HuH-7.5 (cell line): ENCODE measurements around the gene VWA8.
"Not testable (repeated sequence)": the region's sequence is repeated elsewhere in the genome, so short reads cannot be mapped to it uniquely, and the experiment has no call there.

ENCODE experiments used
- DNase-seq: peaks from one replicate; pipeline ENCODE4 v3.0.0; 2011; ENCODE audit warnings: low spot score

The VWA8 gene

GRCh38 chr13:41645331-41645730 is 315.6 kb downstream of the VWA8 start:
- no peak for DNase-seq

GRCh38 chr13:41644742-41645141 is 316.2 kb downstream of the VWA8 start:
- DNase-seq = no peak

- DNase-seq = no peak
These were observed 317.4 kb downstream of the VWA8 start for GRCh38 chr13:41643507-41643906.

DNA sequence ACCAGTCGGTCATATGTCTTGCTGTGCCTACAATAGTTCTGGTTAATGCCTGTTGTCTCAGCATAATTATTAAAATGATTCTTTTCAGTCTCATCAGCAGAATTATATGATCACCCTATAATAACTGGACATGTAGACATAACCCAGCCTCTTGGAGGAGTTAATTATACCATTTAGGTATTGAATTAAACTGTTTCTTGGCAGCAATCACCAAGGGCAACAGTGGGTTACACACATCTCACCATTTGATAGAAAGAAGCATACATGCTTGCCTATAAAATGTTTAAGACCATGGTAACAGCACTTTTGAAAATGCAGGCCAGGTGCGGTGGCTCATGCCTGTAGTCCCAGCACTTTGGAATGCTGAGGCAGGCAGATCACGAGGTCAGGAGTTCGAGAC is 318.9 kb downstream of the VWA8 start:
- DNase-seq = no peak

GRCh38 chr13:41641429-41641828 is 319.5 kb downstream of the VWA8 start:
- no peak for DNase-seq

DNA sequence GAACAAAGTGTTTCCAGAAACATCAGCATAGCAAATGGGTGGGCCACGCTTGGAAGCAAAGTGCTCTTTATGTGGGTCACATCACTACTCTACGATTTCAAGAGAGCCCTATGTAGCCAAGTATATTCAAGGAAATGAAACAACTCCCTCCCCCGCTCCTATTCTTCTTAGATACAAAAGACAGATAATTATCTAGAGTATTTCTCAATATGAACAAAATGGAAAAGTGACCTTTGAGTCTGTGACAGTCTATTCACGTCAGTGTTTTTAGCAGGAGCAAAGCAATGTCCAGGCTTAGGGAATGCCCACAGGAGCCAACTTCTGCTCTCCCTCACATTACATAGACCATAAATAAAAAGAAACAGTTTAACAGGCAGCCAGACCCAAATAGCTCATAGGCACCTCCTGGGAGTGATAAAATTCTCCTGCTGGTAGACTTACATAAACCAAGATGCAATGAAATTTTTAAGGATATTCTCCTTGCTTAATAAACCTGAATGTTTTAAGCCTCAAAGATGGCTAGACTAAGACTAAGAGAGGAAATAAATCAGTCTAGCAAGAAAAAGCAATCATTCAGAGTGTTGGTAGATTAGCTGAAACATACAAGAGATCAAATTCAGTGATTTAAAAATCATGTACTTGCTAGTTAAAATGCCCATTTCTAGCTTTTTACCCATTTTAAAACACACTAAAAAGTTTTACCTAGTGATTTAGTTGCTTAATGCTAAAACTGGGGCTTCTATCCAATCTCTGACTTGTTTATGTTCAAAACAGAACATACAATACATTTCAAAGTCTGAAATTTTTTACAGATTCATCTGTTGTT is 320.7 kb downstream of the VWA8 start:
- DNase-seq = no peak

GRCh38 chr13:41639237-41639904 is 321.5 kb downstream of the VWA8 start:
- no peak for DNase-seq

DNA sequence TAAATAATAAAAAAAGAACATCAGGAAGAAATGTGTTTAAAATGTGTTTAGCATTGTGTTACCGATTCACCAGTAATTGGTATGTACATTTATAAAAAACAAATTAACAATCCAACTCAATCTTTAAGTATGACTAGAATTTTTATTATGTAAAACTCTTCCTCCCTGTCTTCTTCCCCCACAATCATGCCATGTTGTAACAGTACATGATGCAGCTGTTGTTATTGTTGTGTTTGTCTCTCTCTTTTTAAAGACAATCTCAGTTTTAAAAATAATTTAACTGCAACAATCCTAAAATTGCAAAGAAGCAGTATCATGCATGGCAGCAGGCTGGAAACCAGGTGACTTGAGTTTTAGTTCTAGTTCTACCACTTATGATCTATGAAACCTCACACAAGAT is 323.3 kb downstream of the VWA8 start:
- DNase-seq = no peak

- not testable (repeated sequence) for DNase-seq
These were observed 323.9 kb downstream of the VWA8 start for GRCh38 chr13:41637032-41637431.

DNA sequence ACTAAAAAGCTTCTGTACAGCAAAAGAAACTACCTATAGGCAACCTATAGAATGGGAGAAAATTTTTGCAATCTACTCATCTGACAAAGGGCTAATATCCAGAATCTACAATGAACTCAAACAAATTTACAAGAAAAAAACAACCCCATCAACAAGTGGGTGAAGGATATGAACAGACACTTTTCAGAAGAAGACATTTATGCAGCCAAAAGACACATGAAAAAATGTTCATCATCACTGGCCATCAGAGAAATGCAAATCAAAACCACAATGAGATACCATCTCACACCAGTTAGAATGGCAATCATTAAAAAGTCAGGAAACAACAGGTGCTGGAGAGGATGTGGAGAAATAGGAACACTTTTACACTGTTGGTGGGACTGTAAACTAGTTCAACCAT is 324.3 kb downstream of the VWA8 start:
- not testable (repeated sequence) for DNase-seq

DNA sequence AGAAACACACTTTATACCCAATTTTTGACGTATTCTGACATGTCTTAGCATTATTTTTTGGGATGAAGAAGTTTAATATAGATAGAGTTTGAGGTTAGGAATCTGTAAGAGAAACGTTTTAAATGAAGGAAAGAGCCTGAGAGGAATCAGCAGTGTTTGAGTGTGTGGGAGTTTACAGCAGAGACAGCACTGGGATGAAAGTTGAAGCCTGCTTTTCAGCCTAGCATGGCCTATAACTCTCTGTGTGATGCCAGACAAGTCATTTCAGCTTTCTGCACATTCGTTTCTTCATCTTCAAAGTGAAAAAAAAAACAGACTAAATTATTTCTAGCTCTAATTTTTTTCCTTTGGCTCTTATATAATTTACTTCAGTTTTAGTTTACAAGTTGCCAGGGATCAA is 326.5 kb downstream of the VWA8 start:
- no peak for DNase-seq

GRCh38 chr13:41633776-41634175 is 327.1 kb downstream of the VWA8 start:
- DNase-seq = no peak

GRCh38 chr13:41631296-41631965 is 329.5 kb downstream of the VWA8 start:
- DNase-seq = no peak

GRCh38 chr13:41627425-41627824 is 333.5 kb downstream of the VWA8 start:
- DNase-seq = no peak

DNA sequence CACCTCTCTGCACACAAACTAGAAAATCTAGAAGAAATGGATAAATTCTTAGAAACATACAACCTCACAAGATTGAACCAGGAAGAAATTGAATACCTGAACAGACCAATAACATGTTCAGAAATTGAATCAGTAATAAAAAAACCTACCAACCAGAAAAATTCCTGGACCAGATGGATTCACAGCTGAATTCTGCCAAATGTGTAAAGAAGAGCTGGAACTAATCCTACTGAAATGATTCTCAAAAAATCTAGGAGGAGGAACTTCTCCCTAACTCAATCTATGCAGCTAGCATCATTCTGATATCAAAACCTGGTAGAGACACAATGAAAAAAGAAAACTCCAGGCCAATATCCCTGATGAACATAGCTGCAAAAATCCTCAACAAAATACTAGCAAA is 336.9 kb downstream of the VWA8 start:
- DNase-seq = no peak

DNA sequence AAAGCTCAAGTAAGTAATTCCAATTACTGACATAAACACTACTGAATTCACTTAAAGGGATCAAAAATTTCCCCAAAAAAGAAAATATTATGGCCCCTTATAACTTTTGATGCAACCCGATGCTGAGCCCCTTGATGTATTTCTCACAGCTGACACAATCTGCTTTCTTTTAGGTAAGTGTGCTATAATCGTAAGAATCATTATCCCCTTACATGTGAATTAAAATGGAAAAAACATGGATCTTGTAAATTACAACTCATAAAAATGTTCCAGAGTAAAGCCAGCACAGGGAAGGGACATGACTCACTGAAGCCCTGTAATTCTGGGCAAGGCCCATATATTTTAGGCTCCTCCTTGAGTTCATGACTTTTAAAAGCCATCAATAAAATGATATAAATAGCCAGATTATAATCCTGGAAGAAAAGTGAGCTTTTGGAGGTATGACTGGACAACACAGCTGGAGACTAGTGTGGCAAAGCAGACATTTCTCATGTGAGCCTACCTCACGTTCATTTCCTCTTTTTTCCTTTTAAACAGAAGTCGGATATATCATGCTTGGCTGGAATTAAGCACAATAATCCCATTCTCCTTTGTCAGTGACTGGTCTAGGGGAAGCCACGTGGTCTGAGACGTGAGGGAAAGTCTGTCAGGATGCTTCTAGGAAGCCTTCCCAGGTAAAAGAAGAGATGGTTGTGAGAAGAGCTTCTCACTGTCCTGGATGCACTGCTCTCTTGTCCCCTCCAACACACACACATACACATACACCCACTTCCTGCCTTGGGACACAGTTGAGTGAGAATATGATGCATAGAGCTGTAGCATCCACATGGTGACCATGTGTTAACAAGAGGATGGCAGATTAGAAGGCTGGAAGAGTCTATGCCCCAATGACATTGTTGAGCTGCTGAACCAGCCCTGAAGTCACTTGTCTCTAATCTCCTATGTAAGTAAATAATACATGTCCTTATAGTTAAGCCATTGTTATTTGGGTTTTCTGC is 338.2 kb downstream of the VWA8 start:
- DNase-seq = no peak

DNA sequence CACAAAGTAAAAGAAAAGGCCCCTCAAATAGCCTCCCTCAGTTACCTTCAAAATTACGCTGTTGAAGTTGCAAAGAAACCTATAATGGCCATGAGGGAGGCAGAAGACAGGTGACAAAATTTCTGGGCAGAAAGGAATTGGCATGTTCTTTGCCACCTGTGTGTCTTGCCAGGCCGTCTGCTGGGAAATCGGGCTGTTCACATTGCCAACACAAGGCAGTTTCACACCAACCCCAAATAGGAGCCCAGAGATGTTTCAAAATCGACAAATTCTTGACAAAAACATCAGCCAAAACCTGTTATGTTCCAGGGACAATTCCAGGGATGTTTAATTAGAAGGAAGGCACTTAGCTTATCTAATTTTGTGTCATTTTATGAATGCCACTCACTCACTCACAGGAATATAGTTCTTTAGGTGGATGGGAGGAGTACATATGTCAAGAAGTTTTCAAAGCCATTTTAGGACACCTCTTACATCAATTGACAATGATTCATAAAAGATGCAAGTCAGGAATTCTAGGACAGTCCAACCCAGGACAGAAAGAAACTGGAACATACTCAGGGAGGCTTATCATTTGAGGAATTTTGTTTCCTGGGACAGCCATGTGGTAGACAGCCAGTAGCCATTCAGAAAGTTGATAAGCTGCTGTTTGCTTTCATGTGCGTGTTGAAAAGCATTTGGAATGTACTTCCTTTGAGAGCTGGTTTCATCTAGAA is 339.0 kb downstream of the VWA8 start:
- DNase-seq = no peak

DNA sequence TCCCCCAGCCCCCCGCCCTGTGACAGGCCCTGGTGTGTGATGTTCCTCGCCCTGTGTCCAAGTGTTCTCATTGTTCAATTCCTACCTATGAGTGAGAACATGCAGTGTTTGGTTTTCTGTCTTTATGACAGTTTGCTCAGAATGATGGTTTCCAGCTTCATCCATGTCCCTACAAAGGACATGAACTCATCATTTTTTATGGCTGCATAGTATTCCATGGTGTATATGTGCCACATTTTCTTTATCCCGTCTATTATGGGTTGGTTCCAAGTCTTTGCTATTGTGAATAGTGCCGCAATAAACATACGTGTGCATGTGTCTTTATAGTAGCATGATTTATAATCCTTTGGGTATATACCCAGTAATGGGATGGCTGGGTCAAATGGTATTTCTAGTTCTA is 343.3 kb downstream of the VWA8 start:
- DNase-seq = not testable (repeated sequence)

DNA sequence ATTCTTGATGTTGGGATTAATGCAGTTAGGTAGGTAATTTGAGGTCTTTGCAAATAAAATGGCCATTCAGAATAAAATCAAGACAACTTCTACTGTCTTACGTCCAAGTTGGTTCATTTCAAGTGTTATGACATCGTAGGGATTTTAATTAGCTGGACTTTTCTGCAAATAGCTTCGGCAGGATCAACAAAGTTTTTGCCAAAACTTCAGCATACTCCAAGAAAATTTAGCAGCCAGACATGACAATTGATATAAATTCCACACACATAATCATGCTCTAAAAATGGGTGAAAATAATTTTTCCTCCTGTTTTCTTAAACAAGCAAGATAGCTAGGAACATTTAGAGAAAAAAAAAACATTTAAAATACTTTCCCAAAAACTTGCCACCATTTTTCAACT is 344.8 kb downstream of the VWA8 start:
- DNase-seq = no peak

- DNase-seq = no peak
These were observed 345.4 kb downstream of the VWA8 start for GRCh38 chr13:41615528-41615855.
